Measurements from ENCODE around the gene NAV3. TPM values are rescaled to one million over a fixed set of nuclear protein-coding genes. Genes with fewer than 3 reads are reported as not detected.

NAV3 gene
- total RNA-seq, 1 donor from 2014 or later = 5.0 TPM

GRCh38 chr12:77821699-77822203, 8.9 kb upstream of the NAV3 start:
- H3K27me3 Mint-ChIP-seq (ENCODE audit: low read depth) = no peaks in the 10 kb centered on the region
- TF ChIP-seq CTCF (conservative IDR thresholded peaks at IDR 0.05) = no peak
- no peak overlapping the region for H3K27ac Mint-ChIP-seq (ENCODE audit: unreplicated experiment)
- H3K4me3 Mint-ChIP-seq = no peak overlapping the region
- H3K36me3 Mint-ChIP-seq (ENCODE audit: low read depth) = no peaks in the 10 kb centered on the region
- no peaks in the 10 kb centered on the region for H3K4me1 Mint-ChIP-seq
- peaks cover 4% of the 10 kb centered on the region for H3K9me3 Mint-ChIP-seq
- no peak for DNase-seq (ENCODE audit: low read depth, low spot score)

DNA sequence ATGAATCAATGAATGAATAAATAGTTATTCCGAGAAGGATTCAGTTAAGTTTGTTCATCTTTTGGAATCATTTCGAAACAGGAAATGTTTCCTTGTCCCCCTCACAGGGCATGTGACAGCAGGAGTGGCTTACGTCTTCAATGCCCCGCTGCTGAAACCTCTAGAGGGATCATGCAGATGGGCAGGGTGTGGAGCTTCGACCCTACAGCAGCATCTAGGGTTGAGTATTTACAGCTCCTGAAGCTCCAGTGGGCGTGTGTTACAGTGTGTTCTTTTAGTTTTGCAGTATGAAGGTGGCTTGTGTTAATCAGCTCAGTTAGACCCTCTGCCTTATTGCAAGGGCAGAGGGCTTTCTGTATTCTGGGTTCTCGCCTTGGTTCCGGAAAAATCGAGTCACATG, 2.6 kb downstream of the NAV3 start:
- Mint-ChIP-seq H3K27me3 (ENCODE audit: low read depth) (no peaks in the 10 kb centered on the region), H3K27ac (ENCODE audit: unreplicated experiment) (no peak overlapping the region), H3K4me3 (no peak overlapping the region), H3K4me1 (peaks cover 6% of the 10 kb centered on the region), H3K9me3 (no peaks in the 10 kb centered on the region), H3K36me3 (ENCODE audit: low read depth) (no peaks in the 10 kb centered on the region)
- DNase-seq (ENCODE audit: low read depth, low spot score) = no peak
- TF ChIP-seq CTCF (conservative IDR thresholded peaks at IDR 0.05) = no peak

- no peak for TF ChIP-seq CTCF (conservative IDR thresholded peaks at IDR 0.05)
- Mint-ChIP-seq H3K27me3 (ENCODE audit: low read depth) (no peaks in the 10 kb centered on the region), H3K4me3 (no peak overlapping the region), H3K4me1 (peaks cover 6% of the 10 kb centered on the region), H3K36me3 (ENCODE audit: low read depth) (no peaks in the 10 kb centered on the region), H3K27ac (ENCODE audit: unreplicated experiment) (no peak overlapping the region), H3K9me3 (no peaks in the 10 kb centered on the region)
- no peak for DNase-seq (ENCODE audit: low read depth, low spot score)
Measured at GRCh38 chr12:77834618-77835017, 3.9 kb downstream of the NAV3 start.

- peaks cover 1% of the 10 kb centered on the region for H3K9me3 Mint-ChIP-seq
- no peaks in the 10 kb centered on the region for H3K4me1 Mint-ChIP-seq
- H3K27ac Mint-ChIP-seq (ENCODE audit: unreplicated experiment) = no peak overlapping the region
- no peaks in the 10 kb centered on the region for H3K27me3 Mint-ChIP-seq (ENCODE audit: low read depth)
- H3K4me3 Mint-ChIP-seq = no peak overlapping the region
- TF ChIP-seq CTCF (conservative IDR thresholded peaks at IDR 0.05) = no peak
- no peak for DNase-seq (ENCODE audit: low read depth, low spot score)
- H3K36me3 Mint-ChIP-seq (ENCODE audit: low read depth) = no peaks in the 10 kb centered on the region
Measured at GRCh38 chr12:77835969-77836368, 5.3 kb downstream of the NAV3 start.

GRCh38 chr12:77837876-77838291, 7.2 kb downstream of the NAV3 start:
- Mint-ChIP-seq H3K27ac (ENCODE audit: unreplicated experiment) (no peak overlapping the region), H3K4me3 (no peak overlapping the region), H3K27me3 (ENCODE audit: low read depth) (no peaks in the 10 kb centered on the region), H3K36me3 (ENCODE audit: low read depth) (no peaks in the 10 kb centered on the region), H3K4me1 (peaks cover 5% of the 10 kb centered on the region), H3K9me3 (peaks cover 2% of the 10 kb centered on the region)
- DNase-seq (ENCODE audit: low read depth, low spot score) = no peak
- TF ChIP-seq CTCF (conservative IDR thresholded peaks at IDR 0.05) = no peak

DNA sequence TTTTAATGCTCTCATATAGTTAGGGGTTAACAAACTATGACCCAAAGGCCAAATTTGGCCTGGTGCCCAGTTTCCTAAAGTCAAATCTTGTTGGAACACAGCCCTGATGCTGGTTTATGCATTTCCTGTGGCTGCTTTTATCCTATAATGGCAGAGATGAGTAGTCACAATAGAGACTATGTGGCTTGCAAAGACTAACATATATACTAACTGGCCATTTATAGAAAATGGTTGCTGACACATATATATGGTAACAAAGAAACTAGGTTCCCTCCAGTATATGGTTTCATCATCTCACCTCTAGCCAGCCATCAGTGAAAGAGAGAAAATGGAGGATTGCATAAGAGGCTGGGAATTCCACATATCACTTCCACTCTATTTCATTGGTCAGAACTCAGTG, 10.8 kb downstream of the NAV3 start:
- no peak for DNase-seq (ENCODE audit: low read depth, low spot score)
- Mint-ChIP-seq H3K9me3 (peaks cover 2% of the 10 kb centered on the region), H3K4me1 (peaks cover 9% of the 10 kb centered on the region), H3K27ac (ENCODE audit: unreplicated experiment) (no peak overlapping the region), H3K27me3 (ENCODE audit: low read depth) (no peaks in the 10 kb centered on the region), H3K36me3 (ENCODE audit: low read depth) (no peaks in the 10 kb centered on the region), H3K4me3 (no peak overlapping the region)
- TF ChIP-seq CTCF (conservative IDR thresholded peaks at IDR 0.05) = no peak

All from neural crest cell (in vitro differentiated cells).